Measurements from ENCODE around the gene SMNDC1.

Gene SMNDC1

DNA sequence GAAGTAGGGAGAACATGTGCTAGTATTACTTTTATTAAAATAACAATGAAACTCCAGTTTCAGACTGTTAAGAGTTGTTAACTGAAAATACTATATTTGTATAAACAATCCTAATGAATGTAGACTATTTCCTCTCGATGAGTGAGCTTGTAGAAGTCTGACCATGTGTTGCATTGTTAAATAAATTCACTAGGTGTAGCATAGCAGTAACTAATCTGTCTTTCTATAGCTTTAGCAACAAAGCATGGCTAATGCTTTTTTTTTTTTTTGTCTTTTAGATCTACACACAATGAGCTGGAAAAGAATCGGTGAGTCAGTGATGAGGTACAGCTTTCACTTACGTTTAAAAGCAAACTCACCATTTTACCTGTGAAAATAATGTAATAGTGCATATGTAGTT lies 60.2 kb downstream of the SMNDC1 start:
- no peak for DNase-seq

DNA sequence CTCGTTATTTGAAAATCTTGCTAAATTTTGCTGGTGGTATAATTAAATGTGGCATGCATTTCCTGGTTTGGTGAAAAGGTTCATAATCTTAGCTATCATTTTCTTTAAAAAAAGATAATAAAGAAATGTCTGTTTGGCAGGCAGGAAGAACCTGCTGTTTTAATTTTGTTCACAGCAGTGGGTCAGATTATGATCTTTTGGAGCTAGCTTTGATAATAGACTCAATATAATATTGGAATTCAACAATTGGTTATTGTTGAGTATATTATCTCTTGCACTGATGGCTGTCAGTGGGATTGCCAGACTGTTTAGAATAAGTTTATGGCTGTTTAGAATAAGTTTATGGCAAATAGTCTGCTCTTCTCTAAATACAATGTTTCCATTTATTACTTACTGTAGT lies 62.2 kb downstream of the SMNDC1 start:
- no peak for DNase-seq

DNA sequence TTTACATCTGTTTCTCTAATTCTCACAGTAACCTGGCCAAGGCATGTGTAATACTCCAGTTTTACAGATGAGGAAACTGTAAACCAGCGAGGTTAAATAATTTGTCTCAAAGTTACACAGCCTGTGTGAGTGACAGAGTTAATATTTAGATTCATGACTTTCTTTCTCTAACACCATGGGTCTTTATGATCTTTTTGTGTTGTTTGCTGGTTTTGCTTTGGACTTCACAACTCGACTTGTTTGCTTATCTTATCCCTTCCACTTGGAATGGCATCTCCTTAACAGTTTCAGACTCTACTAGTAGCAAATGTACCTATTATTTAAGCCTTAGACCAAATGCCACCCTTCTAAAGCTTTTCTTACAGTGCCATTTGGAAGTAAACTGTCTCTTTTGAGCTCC lies 62.9 kb downstream of the SMNDC1 start:
- no peak for DNase-seq

DNA sequence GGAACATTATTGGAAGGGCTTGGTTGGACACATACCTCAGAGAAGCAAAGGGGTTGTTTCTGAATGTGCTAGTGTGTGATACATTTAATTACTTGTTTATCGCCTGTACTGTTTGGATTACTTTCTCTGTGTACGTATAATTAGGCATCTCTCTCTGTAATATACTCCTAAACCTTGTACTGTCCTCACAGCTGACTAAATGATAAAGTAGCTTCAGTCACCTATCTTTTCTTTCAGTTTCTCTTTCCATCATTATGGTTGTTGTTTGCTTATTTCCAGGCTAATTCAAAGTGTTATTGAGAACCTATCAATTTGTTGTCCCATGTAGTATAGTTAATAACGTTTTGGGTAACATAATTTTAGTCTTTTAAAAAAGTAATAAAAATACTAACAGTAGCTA lies 63.3 kb downstream of the SMNDC1 start:
- DNase-seq, result no peak

Measured in CD4-positive, alpha-beta T cell treated with Interleukin-12 subunit alpha and Interleukin-12 subunit beta, for 1 hour (primary cell).